K562 (cell line): ENCODE data around the gene ENTPD8. TPM values are rescaled to one million over a fixed set of nuclear protein-coding genes. Genes with fewer than 3 reads are reported as not detected.

ENCODE experiments used
- ARHGAP35 ChIP-seq: fragments of 450-650 bp; IDR thresholded peaks from 2 replicates; pipeline ENCODE4 v1.6.1; 2018; ENCODE audit not compliant: partially characterized antibody
- CREBBP ChIP-seq: IDR thresholded peaks from one replicate; pipeline ENCODE4 v1.6.1; 2012; ENCODE audit warnings: low read depth, mild to moderate bottlenecking, control low read depth, inconsistent platforms, low read length
- EWSR1 ChIP-seq: fragments of 450-650 bp; IDR thresholded peaks from 2 replicates; pipeline ENCODE4 v1.6.1; 2018; ENCODE audit warnings: borderline replicate concordance, mild to moderate bottlenecking, low read depth, moderate library complexity; ENCODE audit not compliant: partially characterized antibody
- MTA1 ChIP-seq: fragments of 450-650 bp; IDR thresholded peaks from 2 replicates; pipeline ENCODE4 v1.6.1; 2017; ENCODE audit warnings: borderline replicate concordance
- MYNN ChIP-seq, 2 experiments: sonication (generic); formaldehyde crosslinking in 1 of 2; IDR thresholded peaks; 2 replicates each; pipeline versions ENCODE4 v1.5.0 to v1.6.1; 2016 to 2020; ENCODE audit warnings: antibody characterized with exemption in 1 of 2, missing genetic modification reagents in 1 of 2
- TAF9B ChIP-seq: fragments of 450-650 bp; IDR thresholded peaks from 2 replicates; pipeline ENCODE4 v1.6.1; 2018; ENCODE audit warnings: mild to moderate bottlenecking; ENCODE audit not compliant: partially characterized antibody
- polyA plus RNA-seq, 8 experiments: library from polyadenylated mRNA; depleted of rRNA in 4 of 8; stranded (reverse) in 5 of 8; unstranded in 3 of 8; fragments of >200 nt; fragmentation: Nextera tagmentation in 2 of 8; fragmentation: Illumina TruSeq in 1 of 8; extraction: Ambion mirVana in 2 of 8; extraction: Trizol in 1 of 8; gene quantifications; 2 replicates each; pipeline versions ENCODE4 v1.2.1 to v1.2.3, GENCODE V29; 2011 to 2014; ENCODE audit warnings: inconsistent platforms in 1 of 8, missing spikeins in 1 of 8
- total RNA-seq, 7 experiments: library from RNA; depleted of rRNA in 6 of 7; stranded (reverse); fragments of >200 nt in 6 of 7; fragmentation: Illumina TruSeq in 2 of 7; extraction: Trizol in 2 of 7; gene quantifications; 2 replicates each; pipeline versions ENCODE4 v1.2.1 to v1.2.3, GENCODE V29; 2011 to 2021; ENCODE audit warnings: low replicate concordance in 1 of 7
- TF ChIP-seq, protein P1 (sequence below): sonication (generic); formaldehyde crosslinking; IDR thresholded peaks from 2 replicates; pipeline ENCODE4 v1.8.0; 2023; ENCODE audit warnings: mild to moderate bottlenecking, missing genetic modification reagents
- TF ChIP-seq, protein P2 (sequence below): fragments of 250-450 bp; sonication (Bioruptor Pico); IDR thresholded peaks from 2 replicates; pipeline ENCODE4 v1.5.0; 2021
- TF ChIP-seq, protein P3 (sequence below): fragments of 450-650 bp; formaldehyde crosslinking; IDR thresholded peaks from 2 replicates; pipeline ENCODE4 v1.4.0; 2020; ENCODE audit warnings: mild to moderate bottlenecking, moderate library complexity
- TF ChIP-seq, protein P4 (sequence below), 3 experiments: IDR thresholded peaks in 2 of 3; conservative IDR thresholded peaks in 1 of 3; 2 replicates each; pipeline ENCODE4 v1.5.1; 2011 to 2012; ENCODE audit warnings: low read length in 3 of 3, mild to moderate bottlenecking in 3 of 3, control low read depth in 2 of 3, improper control_type of control experiment in 1 of 3, inconsistent platforms in 1 of 3, low read depth in 1 of 3, mixed read lengths in 1 of 3, moderate library complexity in 1 of 3; ENCODE audit not compliant: insufficient read depth in 2 of 3
- TF ChIP-seq, protein P5 (sequence below), 3 experiments: fragments of 200-800 bp in 1 of 3; fragments of 250-450 bp in 1 of 3; fragments of 450-650 bp in 1 of 3; sonication (Bioruptor Pico) in 1 of 3; sonication (Bioruptor generic) in 1 of 3; formaldehyde crosslinking in 1 of 3; IDR thresholded peaks; 2 replicates each; pipeline versions ENCODE4 v1.6.1 to v1.8.0; 2016 to 2022; ENCODE audit warnings: mild to moderate bottlenecking in 2 of 3, missing genetic modification characterization in 2 of 3, missing compliant biosample characterization in 1 of 3, moderate library complexity in 1 of 3

Gene ENTPD8
- total and polyA plus RNA-seq, 9 of the 15 experiments (the other 6 are each of a cell fraction or from before 2014, with no cell fraction given): 0.06 to 0.27 (median 0.19) TPM; not detected in 5

DNA sequence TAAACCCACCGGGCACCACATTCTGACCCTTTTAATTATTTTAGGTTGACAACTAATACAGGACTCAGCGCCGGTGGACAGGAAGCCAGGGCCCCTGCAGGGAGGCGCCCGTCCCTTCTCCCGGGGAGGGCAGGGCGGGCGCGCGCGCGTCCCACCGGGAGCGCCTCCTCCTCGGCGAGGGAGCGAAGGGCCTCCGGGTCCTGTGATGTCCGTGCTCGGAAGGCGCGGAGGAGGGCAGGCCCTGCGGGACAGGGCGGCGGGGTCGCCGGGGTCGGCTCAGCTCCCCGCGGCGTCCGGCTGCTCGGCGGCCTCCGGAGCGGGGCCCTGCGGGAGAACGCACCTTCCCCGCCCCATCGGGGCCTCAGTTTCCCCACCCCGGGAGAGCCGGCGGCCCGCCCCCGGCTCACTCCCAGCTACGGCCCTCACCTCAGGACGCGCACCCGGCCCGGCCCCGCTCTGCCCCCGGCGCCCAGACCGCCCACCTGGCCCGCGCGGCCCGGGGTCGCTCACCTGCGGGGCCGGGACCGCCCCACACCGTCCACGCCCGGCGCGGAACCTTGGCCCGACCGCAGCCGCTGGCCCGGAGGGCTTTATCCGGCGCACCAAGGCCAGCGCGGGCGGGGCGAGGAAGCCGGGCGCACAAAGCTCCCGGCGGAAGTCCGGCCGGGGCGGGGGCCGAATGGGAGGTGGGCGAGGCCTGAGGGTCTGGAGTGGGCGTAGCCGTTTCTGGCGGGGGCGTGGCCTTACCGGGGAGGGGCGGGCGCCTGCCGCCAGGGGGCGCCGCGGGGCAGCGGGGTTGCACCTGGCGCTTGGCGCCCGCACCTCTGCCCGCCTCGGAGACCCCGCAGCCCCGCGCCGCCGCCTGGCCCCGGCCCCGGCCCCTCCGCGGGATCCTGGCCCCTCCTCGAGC, 18.3 kb downstream of the ENTPD8 start, which contains the start of the genes EXD3 and NOXA1 (continued):
- TF ChIP-seq, protein P1, sequence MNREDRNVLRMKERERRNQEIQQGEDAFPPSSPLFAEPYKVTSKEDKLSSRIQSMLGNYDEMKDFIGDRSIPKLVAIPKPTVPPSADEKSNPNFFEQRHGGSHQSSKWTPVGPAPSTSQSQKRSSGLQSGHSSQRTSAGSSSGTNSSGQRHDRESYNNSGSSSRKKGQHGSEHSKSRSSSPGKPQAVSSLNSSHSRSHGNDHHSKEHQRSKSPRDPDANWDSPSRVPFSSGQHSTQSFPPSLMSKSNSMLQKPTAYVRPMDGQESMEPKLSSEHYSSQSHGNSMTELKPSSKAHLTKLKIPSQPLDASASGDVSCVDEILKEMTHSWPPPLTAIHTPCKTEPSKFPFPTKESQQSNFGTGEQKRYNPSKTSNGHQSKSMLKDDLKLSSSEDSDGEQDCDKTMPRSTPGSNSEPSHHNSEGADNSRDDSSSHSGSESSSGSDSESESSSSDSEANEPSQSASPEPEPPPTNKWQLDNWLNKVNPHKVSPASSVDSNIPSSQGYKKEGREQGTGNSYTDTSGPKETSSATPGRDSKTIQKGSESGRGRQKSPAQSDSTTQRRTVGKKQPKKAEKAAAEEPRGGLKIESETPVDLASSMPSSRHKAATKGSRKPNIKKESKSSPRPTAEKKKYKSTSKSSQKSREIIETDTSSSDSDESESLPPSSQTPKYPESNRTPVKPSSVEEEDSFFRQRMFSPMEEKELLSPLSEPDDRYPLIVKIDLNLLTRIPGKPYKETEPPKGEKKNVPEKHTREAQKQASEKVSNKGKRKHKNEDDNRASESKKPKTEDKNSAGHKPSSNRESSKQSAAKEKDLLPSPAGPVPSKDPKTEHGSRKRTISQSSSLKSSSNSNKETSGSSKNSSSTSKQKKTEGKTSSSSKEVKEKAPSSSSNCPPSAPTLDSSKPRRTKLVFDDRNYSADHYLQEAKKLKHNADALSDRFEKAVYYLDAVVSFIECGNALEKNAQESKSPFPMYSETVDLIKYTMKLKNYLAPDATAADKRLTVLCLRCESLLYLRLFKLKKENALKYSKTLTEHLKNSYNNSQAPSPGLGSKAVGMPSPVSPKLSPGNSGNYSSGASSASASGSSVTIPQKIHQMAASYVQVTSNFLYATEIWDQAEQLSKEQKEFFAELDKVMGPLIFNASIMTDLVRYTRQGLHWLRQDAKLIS (CRISPR knock-in tag): peak; percentile 4; the same call in 1 of the 2 replicates
- TF ChIP-seq MYNN (IDR thresholded peaks at IDR 0.05) (no peak), MYNN (CRISPR knock-in tag; IDR thresholded peaks at IDR 0.05) (no peak), EWSR1 (no peak), MTA1 (no peak), CREBBP (no peak), TAF9B (no peak), ARHGAP35 (no peak)
- TF ChIP-seq, protein P2, sequence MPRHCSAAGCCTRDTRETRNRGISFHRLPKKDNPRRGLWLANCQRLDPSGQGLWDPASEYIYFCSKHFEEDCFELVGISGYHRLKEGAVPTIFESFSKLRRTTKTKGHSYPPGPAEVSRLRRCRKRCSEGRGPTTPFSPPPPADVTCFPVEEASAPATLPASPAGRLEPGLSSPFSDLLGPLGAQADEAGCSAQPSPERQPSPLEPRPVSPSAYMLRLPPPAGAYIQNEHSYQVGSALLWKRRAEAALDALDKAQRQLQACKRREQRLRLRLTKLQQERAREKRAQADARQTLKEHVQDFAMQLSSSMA: no peak
- TF ChIP-seq, protein P3, sequence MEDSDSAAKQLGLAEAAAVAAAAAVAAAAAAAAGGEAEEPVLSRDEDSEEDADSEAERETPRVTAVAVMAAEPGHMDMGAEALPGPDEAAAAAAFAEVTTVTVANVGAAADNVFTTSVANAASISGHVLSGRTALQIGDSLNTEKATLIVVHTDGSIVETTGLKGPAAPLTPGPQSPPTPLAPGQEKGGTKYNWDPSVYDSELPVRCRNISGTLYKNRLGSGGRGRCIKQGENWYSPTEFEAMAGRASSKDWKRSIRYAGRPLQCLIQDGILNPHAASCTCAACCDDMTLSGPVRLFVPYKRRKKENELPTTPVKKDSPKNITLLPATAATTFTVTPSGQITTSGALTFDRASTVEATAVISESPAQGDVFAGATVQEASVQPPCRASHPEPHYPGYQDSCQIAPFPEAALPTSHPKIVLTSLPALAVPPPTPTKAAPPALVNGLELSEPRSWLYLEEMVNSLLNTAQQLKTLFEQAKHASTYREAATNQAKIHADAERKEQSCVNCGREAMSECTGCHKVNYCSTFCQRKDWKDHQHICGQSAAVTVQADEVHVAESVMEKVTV (CRISPR knock-in tag): no peak
- TF ChIP-seq, protein P4, sequence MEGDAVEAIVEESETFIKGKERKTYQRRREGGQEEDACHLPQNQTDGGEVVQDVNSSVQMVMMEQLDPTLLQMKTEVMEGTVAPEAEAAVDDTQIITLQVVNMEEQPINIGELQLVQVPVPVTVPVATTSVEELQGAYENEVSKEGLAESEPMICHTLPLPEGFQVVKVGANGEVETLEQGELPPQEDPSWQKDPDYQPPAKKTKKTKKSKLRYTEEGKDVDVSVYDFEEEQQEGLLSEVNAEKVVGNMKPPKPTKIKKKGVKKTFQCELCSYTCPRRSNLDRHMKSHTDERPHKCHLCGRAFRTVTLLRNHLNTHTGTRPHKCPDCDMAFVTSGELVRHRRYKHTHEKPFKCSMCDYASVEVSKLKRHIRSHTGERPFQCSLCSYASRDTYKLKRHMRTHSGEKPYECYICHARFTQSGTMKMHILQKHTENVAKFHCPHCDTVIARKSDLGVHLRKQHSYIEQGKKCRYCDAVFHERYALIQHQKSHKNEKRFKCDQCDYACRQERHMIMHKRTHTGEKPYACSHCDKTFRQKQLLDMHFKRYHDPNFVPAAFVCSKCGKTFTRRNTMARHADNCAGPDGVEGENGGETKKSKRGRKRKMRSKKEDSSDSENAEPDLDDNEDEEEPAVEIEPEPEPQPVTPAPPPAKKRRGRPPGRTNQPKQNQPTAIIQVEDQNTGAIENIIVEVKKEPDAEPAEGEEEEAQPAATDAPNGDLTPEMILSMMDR (IDR thresholded peaks at IDR 0.05 in 2 of 3, conservative IDR thresholded peaks at IDR 0.05 in 1 of 3; ENCODE audit: insufficient read depth in 2 of 3, low read depth in 1 of 3, low read length in 3 of 3): peak; percentile 51 to 84 (median 77)
- TF ChIP-seq, protein P5, sequence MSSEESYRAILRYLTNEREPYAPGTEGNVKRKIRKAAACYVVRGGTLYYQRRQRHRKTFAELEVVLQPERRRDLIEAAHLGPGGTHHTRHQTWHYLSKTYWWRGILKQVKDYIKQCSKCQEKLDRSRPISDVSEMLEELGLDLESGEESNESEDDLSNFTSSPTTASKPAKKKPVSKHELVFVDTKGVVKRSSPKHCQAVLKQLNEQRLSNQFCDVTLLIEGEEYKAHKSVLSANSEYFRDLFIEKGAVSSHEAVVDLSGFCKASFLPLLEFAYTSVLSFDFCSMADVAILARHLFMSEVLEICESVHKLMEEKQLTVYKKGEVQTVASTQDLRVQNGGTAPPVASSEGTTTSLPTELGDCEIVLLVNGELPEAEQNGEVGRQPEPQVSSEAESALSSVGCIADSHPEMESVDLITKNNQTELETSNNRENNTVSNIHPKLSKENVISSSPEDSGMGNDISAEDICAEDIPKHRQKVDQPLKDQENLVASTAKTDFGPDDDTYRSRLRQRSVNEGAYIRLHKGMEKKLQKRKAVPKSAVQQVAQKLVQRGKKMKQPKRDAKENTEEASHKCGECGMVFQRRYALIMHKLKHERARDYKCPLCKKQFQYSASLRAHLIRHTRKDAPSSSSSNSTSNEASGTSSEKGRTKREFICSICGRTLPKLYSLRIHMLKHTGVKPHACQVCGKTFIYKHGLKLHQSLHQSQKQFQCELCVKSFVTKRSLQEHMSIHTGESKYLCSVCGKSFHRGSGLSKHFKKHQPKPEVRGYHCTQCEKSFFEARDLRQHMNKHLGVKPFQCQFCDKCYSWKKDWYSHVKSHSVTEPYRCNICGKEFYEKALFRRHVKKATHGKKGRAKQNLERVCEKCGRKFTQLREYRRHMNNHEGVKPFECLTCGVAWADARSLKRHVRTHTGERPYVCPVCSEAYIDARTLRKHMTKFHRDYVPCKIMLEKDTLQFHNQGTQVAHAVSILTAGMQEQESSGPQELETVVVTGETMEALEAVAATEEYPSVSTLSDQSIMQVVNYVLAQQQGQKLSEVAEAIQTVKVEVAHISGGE (CRISPR knock-in tag; IDR thresholded peaks at IDR 0.05): peak; percentile 100
